Astrocyte (in vitro differentiated cells and primary cell): ENCODE data around the gene EHD1. TPM values are rescaled to one million over a fixed set of nuclear protein-coding genes. Genes with fewer than 3 reads are reported as not detected.

Experiments used
- DNase-seq: peaks from one replicate; pipeline ENCODE4 v3.0.0-alpha.2; 2010; ENCODE audit warnings: low read depth
- FAIRE-seq: peaks from 2 replicates; lab custom pipeline; 2011; peaks lifted over from hg19 to GRCh38; lab: Jason Lieb, UNC
- H2AFZ ChIP-seq: 2 replicates; pipeline ENCODE4 v1.6.0; 2012; ENCODE audit warnings: low read depth, low read length, inconsistent platforms
- H3K27ac ChIP-seq: 2 replicates; pipeline ENCODE4 v1.5.1; 2011; ENCODE audit warnings: low read depth, low read length, inconsistent platforms
- H3K27me3 ChIP-seq: 2 replicates; pipeline ENCODE4 v1.6.0; 2011; ENCODE audit warnings: low read length, inconsistent platforms; ENCODE audit not compliant: insufficient read depth
- H3K36me3 ChIP-seq: 2 replicates; pipeline ENCODE4 v1.5.1; 2011; ENCODE audit warnings: low read length, inconsistent platforms; ENCODE audit not compliant: insufficient read depth
- H3K4me1 ChIP-seq: 2 replicates; pipeline ENCODE4 v1.5.1; 2011; ENCODE audit warnings: low read length, inconsistent platforms; ENCODE audit not compliant: insufficient read depth
- H3K4me2 ChIP-seq: 2 replicates; pipeline ENCODE4 v1.6.0; 2012; ENCODE audit warnings: low read length, inconsistent platforms
- H3K4me3 ChIP-seq: 2 replicates; pipeline ENCODE4 v1.5.1; 2011; ENCODE audit warnings: low read depth, mild to moderate bottlenecking, low read length, inconsistent platforms; ENCODE audit not compliant: insufficient read depth
- H3K79me2 ChIP-seq: 2 replicates; pipeline ENCODE4 v1.6.0; 2012; ENCODE audit warnings: mild to moderate bottlenecking, low read length, inconsistent platforms; ENCODE audit not compliant: insufficient read depth
- H3K9ac ChIP-seq: 2 replicates; pipeline ENCODE4 v1.6.0; 2012; ENCODE audit warnings: mild to moderate bottlenecking, low read length, inconsistent platforms
- H3K9me3 ChIP-seq: 2 replicates; pipeline ENCODE4 v1.5.1; 2012; ENCODE audit warnings: low read depth, mild to moderate bottlenecking, low read length, inconsistent platforms; ENCODE audit not compliant: insufficient read depth
- H4K20me1 ChIP-seq: 2 replicates; pipeline ENCODE4 v1.6.0; 2012; ENCODE audit warnings: low read length, inconsistent platforms; ENCODE audit not compliant: insufficient read depth
- H3K27ac Mint-ChIP-seq: one replicate; pipeline ENCODE4 v1.8.0; 2021; ENCODE audit warnings: mild to moderate bottlenecking, mixed read lengths; ENCODE audit not compliant: unreplicated experiment
- H3K27me3 Mint-ChIP-seq: one replicate; pipeline ENCODE4 v1.8.0; 2021; ENCODE audit warnings: low read depth, mixed read lengths; ENCODE audit not compliant: unreplicated experiment
- H3K36me3 Mint-ChIP-seq: one replicate; pipeline ENCODE4 v1.8.0; 2021; ENCODE audit warnings: low read depth, mixed read lengths; ENCODE audit not compliant: unreplicated experiment
- H3K4me1 Mint-ChIP-seq: one replicate; pipeline ENCODE4 v1.8.0; 2021; ENCODE audit warnings: low read depth, mixed read lengths; ENCODE audit not compliant: unreplicated experiment
- H3K4me3 Mint-ChIP-seq: one replicate; pipeline ENCODE4 v1.8.0; 2021; ENCODE audit warnings: mild to moderate bottlenecking, moderate library complexity, mixed read lengths; ENCODE audit not compliant: unreplicated experiment
- H3K9me3 Mint-ChIP-seq: one replicate; pipeline ENCODE4 v1.8.0; 2021; ENCODE audit warnings: mild to moderate bottlenecking, mixed read lengths; ENCODE audit not compliant: unreplicated experiment
- CTCF ChIP-seq: IDR thresholded peaks from 2 replicates; pipeline ENCODE4 v1.5.1; 2011; ENCODE audit warnings: low read depth, mild to moderate bottlenecking, inconsistent platforms, low read length, moderate library complexity; ENCODE audit not compliant: insufficient read depth
- EZH2 ChIP-seq: IDR thresholded peaks from 2 replicates; pipeline ENCODE4 v1.6.1; 2012; ENCODE audit warnings: mild to moderate bottlenecking, low read length, inconsistent platforms; ENCODE audit not compliant: insufficient read depth
- total RNA-seq: library from RNA; stranded (reverse); gene quantifications from 2 replicates; pipeline ENCODE4 v1.2.1, GENCODE V29; 2021

EHD1 gene
- total RNA-seq, 1 donor from 2014 or later, result 201 TPM

GRCh38 chr11:64865286-64866172 is 12.9 kb downstream of the EHD1 start:
- H3K9ac ChIP-seq, result peak overlapping the region; percentile 79
- peaks cover 6% of the 10 kb centered on the region for H3K36me3 Mint-ChIP-seq
- H3K79me2 ChIP-seq, result peaks cover 86% of the 10 kb centered on the region

GRCh38 chr11:64864473-64865285 is 13.7 kb downstream of the EHD1 start:
- H2AFZ ChIP-seq, result no peak overlapping the region

More at GRCh38 chr11:64865286-64866172, 12.9 kb downstream of the EHD1 start:
- DNase-seq, result peak; percentile 81
- peak overlapping the region; percentile 71 for H3K4me2 ChIP-seq
- H3K36me3 ChIP-seq, result no peaks in the 10 kb centered on the region
- no peaks in the 10 kb centered on the region for H3K27me3 ChIP-seq
- H3K27ac Mint-ChIP-seq, result peak overlapping the region; percentile 14
- peak overlapping the region; percentile 9 for H3K4me3 Mint-ChIP-seq
- no peaks in the 10 kb centered on the region for H3K27me3 Mint-ChIP-seq
- H3K9me3 Mint-ChIP-seq, result peaks cover 2% of the 10 kb centered on the region
- TF ChIP-seq EZH2 (no peak), CTCF (no peak)
- no peak overlapping the region for H3K4me3 ChIP-seq
- no peak overlapping the region for H2AFZ ChIP-seq
- peaks cover 69% of the 10 kb centered on the region for H3K4me1 ChIP-seq
- H3K9me3 ChIP-seq, result no peaks in the 10 kb centered on the region
- FAIRE-seq, result peak; percentile 90
- H3K4me1 Mint-ChIP-seq, result peaks cover 56% of the 10 kb centered on the region
- peak overlapping the region; percentile 95 for H3K27ac ChIP-seq
- H4K20me1 ChIP-seq, result peaks cover 67% of the 10 kb centered on the region

More at GRCh38 chr11:64864473-64865285, 13.7 kb downstream of the EHD1 start:
- FAIRE-seq (no peak), DNase-seq (peak; percentile 97)
- peak overlapping the region; percentile 95 for H3K27ac ChIP-seq
- H3K36me3 ChIP-seq, result peaks cover 2% of the 10 kb centered on the region
- H3K27ac Mint-ChIP-seq, result no peak overlapping the region
- no peak overlapping the region for H3K4me3 ChIP-seq
- H4K20me1 ChIP-seq, result peaks cover 64% of the 10 kb centered on the region
- no peaks in the 10 kb centered on the region for H3K27me3 Mint-ChIP-seq
- peaks cover 86% of the 10 kb centered on the region for H3K79me2 ChIP-seq
- H3K4me1 Mint-ChIP-seq, result peaks cover 50% of the 10 kb centered on the region
- TF ChIP-seq CTCF (no peak), EZH2 (no peak)
- H3K9me3 Mint-ChIP-seq, result peaks cover 2% of the 10 kb centered on the region
- H3K4me2 ChIP-seq, result peak overlapping the region; percentile 71
- no peak overlapping the region for H3K4me3 Mint-ChIP-seq
- H3K36me3 Mint-ChIP-seq, result peaks cover 10% of the 10 kb centered on the region
- H3K4me1 ChIP-seq, result peaks cover 61% of the 10 kb centered on the region
- no peaks in the 10 kb centered on the region for H3K9me3 ChIP-seq
- peak overlapping the region; percentile 79 for H3K9ac ChIP-seq
- H3K27me3 ChIP-seq, result no peaks in the 10 kb centered on the region
